ENCODE measurements around the gene POLDIP3. TPM values are rescaled to one million over a fixed set of nuclear protein-coding genes. Genes with fewer than 3 reads are reported as not detected.

The POLDIP3 gene
- total RNA-seq, 1 donor from 2014 or later = 34.7 TPM

- Histone ChIP-seq H3K27me3 (ENCODE audit: control insufficient read depth, insufficient read depth, low read length) (no peaks in the 10 kb centered on the region), H3K36me3 (ENCODE audit: control insufficient read depth, insufficient read depth, low read length) (peaks cover 3% of the 10 kb centered on the region), H3K4me3 (ENCODE audit: low read depth, low read length) (no peak overlapping the region)
- DNase-seq (ENCODE audit: low read depth) = no peak
- TF ChIP-seq CTCF (IDR thresholded peaks at IDR 0.05; ENCODE audit: insufficient read depth, low read length, poor library complexity, severe bottlenecking) = no peak
These were observed 12.2 kb downstream of the POLDIP3 start for GRCh38 chr22:42602470-42602869.

DNA sequence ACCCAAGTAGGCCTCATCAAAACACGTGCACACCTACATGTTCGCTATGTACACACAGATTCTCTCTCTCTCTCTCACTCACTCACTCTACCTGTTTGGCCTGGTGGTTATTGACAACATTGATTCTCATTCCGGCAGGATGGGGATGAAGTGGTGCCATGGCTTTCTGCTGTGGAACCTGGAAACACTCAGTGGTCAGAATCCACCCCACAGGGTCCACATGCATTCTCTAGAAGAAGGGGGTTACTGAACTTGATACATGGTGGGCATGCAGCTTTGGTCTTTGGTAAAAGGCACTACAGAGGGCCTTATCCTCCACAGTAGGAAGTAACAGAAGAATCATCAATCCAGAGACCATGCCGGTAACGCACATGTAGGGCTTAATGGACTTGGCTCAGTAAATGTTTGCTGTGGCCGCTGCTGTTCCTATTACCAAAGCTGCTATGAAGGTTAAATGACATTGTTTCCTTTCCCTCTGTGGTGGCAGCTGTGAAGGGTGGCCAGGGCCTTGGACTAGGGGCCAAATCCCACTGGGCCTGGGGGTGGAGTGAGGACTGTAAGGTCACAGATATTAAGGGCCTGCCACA is 12.7 kb downstream of the POLDIP3 start:
- DNase-seq (ENCODE audit: low read depth) = no peak
- H3K4me3 ChIP-seq (ENCODE audit: low read depth, low read length) = no peak overlapping the region
- H3K36me3 ChIP-seq (ENCODE audit: control insufficient read depth, insufficient read depth, low read length) = peaks cover 4% of the 10 kb centered on the region
- no peak for TF ChIP-seq CTCF (IDR thresholded peaks at IDR 0.05; ENCODE audit: insufficient read depth, low read length, poor library complexity, severe bottlenecking)
- no peaks in the 10 kb centered on the region for H3K27me3 ChIP-seq (ENCODE audit: control insufficient read depth, insufficient read depth, low read length)

- TF ChIP-seq CTCF (IDR thresholded peaks at IDR 0.05; ENCODE audit: insufficient read depth, low read length, poor library complexity, severe bottlenecking) = no peak
- H3K4me3 ChIP-seq (ENCODE audit: low read depth, low read length) = no peak overlapping the region
- no peaks in the 10 kb centered on the region for H3K27me3 ChIP-seq (ENCODE audit: control insufficient read depth, insufficient read depth, low read length)
- peaks cover 9% of the 10 kb centered on the region for H3K36me3 ChIP-seq (ENCODE audit: control insufficient read depth, insufficient read depth, low read length)
- DNase-seq (ENCODE audit: low read depth) = no peak
These were observed 17.7 kb downstream of the POLDIP3 start for GRCh38 chr22:42596863-42597530.

DNA sequence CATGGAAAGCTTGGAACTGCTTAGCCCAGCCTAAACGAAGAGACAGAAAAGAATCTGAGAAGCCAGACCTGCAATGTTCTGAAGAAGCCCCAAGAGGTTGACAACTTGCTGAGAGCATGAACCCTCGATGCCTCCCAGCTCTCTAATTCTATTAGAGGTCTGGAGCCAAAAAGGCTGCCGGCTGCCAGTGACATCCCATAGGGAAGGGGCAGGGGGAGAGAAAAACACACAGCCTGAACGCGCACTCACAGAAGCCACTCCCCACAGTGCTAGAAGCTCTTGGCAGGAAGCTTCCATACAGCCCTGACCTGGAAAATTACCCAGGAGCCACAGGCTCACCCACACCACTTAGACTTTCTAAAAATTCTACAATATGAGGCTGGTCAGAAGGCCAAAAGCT is 18.3 kb downstream of the POLDIP3 start:
- peaks cover 5% of the 10 kb centered on the region for H3K36me3 ChIP-seq (ENCODE audit: control insufficient read depth, insufficient read depth, low read length)

DNA sequence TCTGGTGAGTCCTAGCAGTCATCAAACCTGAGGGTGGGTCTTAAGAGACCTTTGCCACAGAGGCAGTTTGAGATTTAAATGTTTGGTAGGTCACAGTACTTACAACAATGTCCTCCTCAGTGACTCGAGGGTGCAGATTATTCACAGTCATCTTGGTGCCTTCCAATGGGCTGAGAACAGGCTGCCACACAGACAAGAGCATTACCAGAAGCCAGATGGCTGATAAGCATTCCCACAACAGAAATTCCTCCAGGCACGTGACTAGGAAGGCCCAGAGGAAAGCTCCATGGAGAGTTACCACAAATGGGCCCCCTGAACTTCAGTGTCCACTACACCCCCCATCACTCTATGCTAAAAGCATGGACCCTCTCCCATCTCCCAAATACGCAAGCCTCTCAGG is 19.2 kb downstream of the POLDIP3 start:
- DNase-seq (ENCODE audit: low read depth) = no peak
- Histone ChIP-seq H3K4me3 (ENCODE audit: low read depth, low read length) (no peak overlapping the region), H3K36me3 (ENCODE audit: control insufficient read depth, insufficient read depth, low read length) (peaks cover 5% of the 10 kb centered on the region), H3K27me3 (ENCODE audit: control insufficient read depth, insufficient read depth, low read length) (no peaks in the 10 kb centered on the region)
- TF ChIP-seq CTCF (IDR thresholded peaks at IDR 0.05; ENCODE audit: insufficient read depth, low read length, poor library complexity, severe bottlenecking) = no peak

More for the DNA sequence above, 18.3 kb downstream of the POLDIP3 start:
- DNase-seq (ENCODE audit: low read depth) = no peak
- H3K27me3 ChIP-seq (ENCODE audit: control insufficient read depth, insufficient read depth, low read length) = no peaks in the 10 kb centered on the region
- no peak overlapping the region for H3K4me3 ChIP-seq (ENCODE audit: low read depth, low read length)
- TF ChIP-seq CTCF (IDR thresholded peaks at IDR 0.05; ENCODE audit: insufficient read depth, low read length, poor library complexity, severe bottlenecking) = no peak

- Histone ChIP-seq H3K36me3 (ENCODE audit: control insufficient read depth, insufficient read depth, low read length) (peaks cover 5% of the 10 kb centered on the region), H3K27me3 (ENCODE audit: control insufficient read depth, insufficient read depth, low read length) (no peaks in the 10 kb centered on the region), H3K4me3 (ENCODE audit: low read depth, low read length) (no peak overlapping the region)
- no peak for DNase-seq (ENCODE audit: low read depth)
- TF ChIP-seq CTCF (IDR thresholded peaks at IDR 0.05; ENCODE audit: insufficient read depth, low read length, poor library complexity, severe bottlenecking) = no peak
These were observed 22.7 kb downstream of the POLDIP3 start for GRCh38 chr22:42591987-42592386.
